Endometrial microvascular endothelial cells (primary cell): ENCODE results near the gene NBAS. TPM values are rescaled to one million over a fixed set of nuclear protein-coding genes. Genes with fewer than 3 reads are reported as not detected.

Experiments
- total RNA-seq: library from RNA; depleted of rRNA; stranded (reverse); fragments of >200 nt; gene quantifications from one replicate; pipeline ENCODE4 v1.2.3, GENCODE V29; 2015; ENCODE audit errors: inconsistent ontology term

NBAS gene
- total RNA-seq, 1 donor from 2014 or later = 40.5 TPM

Other genes starting within 250 kb of the NBAS start
- gene DDX1, start 30.5 kb upstream of the NBAS start, total RNA-seq = 81.7 TPM